DND-41 (cell line): ENCODE measurements around the gene XPO6.

Source experiments
- ATAC-seq: fragments of 200-7000 bp; cut with Tn5 transposase; 3 replicates; pipeline ENCODE4 v1.9.1; 2021; ENCODE audit warnings: low read depth; ENCODE audit not compliant: insufficient read depth
- DNase-seq: peaks from one replicate; pipeline ENCODE4 v3.0.0-alpha.2; 2020
- H2AFZ ChIP-seq: 2 replicates; pipeline ENCODE4 v1.6.0; 2012; ENCODE audit warnings: low read depth, low read length
- H3K27ac ChIP-seq: 2 replicates; pipeline ENCODE4 v1.5.1; 2012; ENCODE audit warnings: low read length, inconsistent platforms
- H3K27me3 ChIP-seq: fragments of 200-600 bp; sonication (generic); 2 replicates; pipeline ENCODE4 v1.6.0; 2012; ENCODE audit warnings: low read length, mild to moderate bottlenecking, inconsistent platforms; ENCODE audit not compliant: insufficient read depth, poor library complexity
- H3K36me3 ChIP-seq: 2 replicates; pipeline ENCODE4 v1.5.1; 2012; ENCODE audit warnings: low read length, inconsistent platforms; ENCODE audit not compliant: insufficient read depth
- H3K4me1 ChIP-seq: 2 replicates; pipeline ENCODE4 v1.5.1; 2012; ENCODE audit warnings: mild to moderate bottlenecking, low read length; ENCODE audit not compliant: insufficient read depth
- H3K4me2 ChIP-seq: 2 replicates; pipeline ENCODE4 v1.6.0; 2012; ENCODE audit warnings: mild to moderate bottlenecking, moderate library complexity, low read length, inconsistent platforms; ENCODE audit not compliant: insufficient read depth
- H3K4me3 ChIP-seq, 2 experiments: fragments of 200-600 bp in 1 of 2; shearing (Covaris generic) in 1 of 2; 2 replicates each; pipeline ENCODE4 v1.5.1; 2012 to 2016; ENCODE audit warnings: inconsistent platforms in 2 of 2, low read length in 2 of 2, mild to moderate bottlenecking in 2 of 2, low read depth in 1 of 2, moderate library complexity in 1 of 2
- H3K79me2 ChIP-seq: 2 replicates; pipeline ENCODE4 v1.6.0; 2012; ENCODE audit warnings: low read length, inconsistent platforms; ENCODE audit not compliant: insufficient read depth
- H3K9ac ChIP-seq: 2 replicates; pipeline ENCODE4 v1.6.0; 2012; ENCODE audit warnings: low read depth, mild to moderate bottlenecking, inconsistent platforms, low read length, moderate library complexity
- H3K9me3 ChIP-seq: 2 replicates; pipeline ENCODE4 v1.5.1; 2012; ENCODE audit warnings: low read length, moderate library complexity, mild to moderate bottlenecking, inconsistent platforms; ENCODE audit not compliant: insufficient read depth, severe bottlenecking
- H4K20me1 ChIP-seq: 2 replicates; pipeline ENCODE4 v1.6.0; 2012; ENCODE audit warnings: low read length; ENCODE audit not compliant: insufficient read depth
- EZH2 ChIP-seq: IDR thresholded peaks from 3 replicates; pipeline ENCODE4 v1.6.1; 2012; ENCODE audit warnings: borderline replicate concordance, low read depth, mild to moderate bottlenecking, moderate library complexity, low read length, inconsistent platforms; ENCODE audit not compliant: severe bottlenecking
- TF ChIP-seq, protein P1 (sequence below): IDR thresholded peaks from 2 replicates; pipeline ENCODE4 v1.5.1; 2012; ENCODE audit warnings: borderline replicate concordance, low read length, moderate library complexity, mild to moderate bottlenecking; ENCODE audit not compliant: poor library complexity, severe bottlenecking; ENCODE audit errors: extremely low read depth

The XPO6 gene

DNA sequence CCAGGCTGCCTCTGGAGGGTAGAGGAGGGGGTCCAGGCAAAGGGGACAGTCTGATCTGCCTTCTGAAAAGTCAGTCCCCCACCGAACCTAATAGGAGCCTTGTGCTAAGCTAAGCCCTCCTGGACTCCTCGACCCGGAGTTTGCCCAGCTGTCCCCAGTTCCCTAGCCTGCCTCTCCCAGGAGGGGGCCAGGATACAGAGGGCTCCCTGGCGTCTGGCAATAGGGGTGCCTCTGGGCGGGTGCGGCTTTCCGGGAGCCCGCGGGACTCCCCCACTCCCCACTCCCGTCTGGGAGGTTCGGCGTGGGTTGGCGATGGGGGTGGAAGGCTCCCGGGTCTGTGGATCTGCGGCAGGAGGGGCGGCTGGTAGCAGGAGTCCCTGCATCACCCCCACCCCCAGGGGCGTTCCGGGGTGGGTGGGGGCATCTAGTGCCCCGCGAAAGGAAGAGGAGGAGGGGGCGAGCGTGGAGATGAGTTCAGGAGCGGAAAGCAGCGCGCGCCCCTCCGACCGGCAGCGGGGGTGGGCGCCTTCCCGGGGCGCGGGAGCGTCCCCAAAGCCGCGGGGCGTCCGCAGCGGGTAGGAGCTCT is 149.4 kb downstream of the XPO6 start:
- H3K9me3 ChIP-seq, result no peaks in the 10 kb centered on the region
- no peaks in the 10 kb centered on the region for H3K4me1 ChIP-seq
- DNase-seq (no peak), ATAC-seq (no peak)
- H4K20me1 ChIP-seq, result 0 out of 2 replicates have a peak, but pooled peaks cover 2% of the 10 kb centered on the region
- H2AFZ ChIP-seq, result no peak overlapping the region
- no peak overlapping the region for H3K27ac ChIP-seq
- H3K4me3 ChIP-seq, result no peak overlapping the region
- H3K27me3 ChIP-seq, result no peaks in the 10 kb centered on the region
- no peak overlapping the region for H3K9ac ChIP-seq
- H3K36me3 ChIP-seq, result no peaks in the 10 kb centered on the region
- H3K79me2 ChIP-seq, result no peaks in the 10 kb centered on the region
- no peak for TF ChIP-seq EZH2
- TF ChIP-seq, protein P1, sequence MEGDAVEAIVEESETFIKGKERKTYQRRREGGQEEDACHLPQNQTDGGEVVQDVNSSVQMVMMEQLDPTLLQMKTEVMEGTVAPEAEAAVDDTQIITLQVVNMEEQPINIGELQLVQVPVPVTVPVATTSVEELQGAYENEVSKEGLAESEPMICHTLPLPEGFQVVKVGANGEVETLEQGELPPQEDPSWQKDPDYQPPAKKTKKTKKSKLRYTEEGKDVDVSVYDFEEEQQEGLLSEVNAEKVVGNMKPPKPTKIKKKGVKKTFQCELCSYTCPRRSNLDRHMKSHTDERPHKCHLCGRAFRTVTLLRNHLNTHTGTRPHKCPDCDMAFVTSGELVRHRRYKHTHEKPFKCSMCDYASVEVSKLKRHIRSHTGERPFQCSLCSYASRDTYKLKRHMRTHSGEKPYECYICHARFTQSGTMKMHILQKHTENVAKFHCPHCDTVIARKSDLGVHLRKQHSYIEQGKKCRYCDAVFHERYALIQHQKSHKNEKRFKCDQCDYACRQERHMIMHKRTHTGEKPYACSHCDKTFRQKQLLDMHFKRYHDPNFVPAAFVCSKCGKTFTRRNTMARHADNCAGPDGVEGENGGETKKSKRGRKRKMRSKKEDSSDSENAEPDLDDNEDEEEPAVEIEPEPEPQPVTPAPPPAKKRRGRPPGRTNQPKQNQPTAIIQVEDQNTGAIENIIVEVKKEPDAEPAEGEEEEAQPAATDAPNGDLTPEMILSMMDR, result no peak
- no peak overlapping the region for H3K4me2 ChIP-seq

DNA sequence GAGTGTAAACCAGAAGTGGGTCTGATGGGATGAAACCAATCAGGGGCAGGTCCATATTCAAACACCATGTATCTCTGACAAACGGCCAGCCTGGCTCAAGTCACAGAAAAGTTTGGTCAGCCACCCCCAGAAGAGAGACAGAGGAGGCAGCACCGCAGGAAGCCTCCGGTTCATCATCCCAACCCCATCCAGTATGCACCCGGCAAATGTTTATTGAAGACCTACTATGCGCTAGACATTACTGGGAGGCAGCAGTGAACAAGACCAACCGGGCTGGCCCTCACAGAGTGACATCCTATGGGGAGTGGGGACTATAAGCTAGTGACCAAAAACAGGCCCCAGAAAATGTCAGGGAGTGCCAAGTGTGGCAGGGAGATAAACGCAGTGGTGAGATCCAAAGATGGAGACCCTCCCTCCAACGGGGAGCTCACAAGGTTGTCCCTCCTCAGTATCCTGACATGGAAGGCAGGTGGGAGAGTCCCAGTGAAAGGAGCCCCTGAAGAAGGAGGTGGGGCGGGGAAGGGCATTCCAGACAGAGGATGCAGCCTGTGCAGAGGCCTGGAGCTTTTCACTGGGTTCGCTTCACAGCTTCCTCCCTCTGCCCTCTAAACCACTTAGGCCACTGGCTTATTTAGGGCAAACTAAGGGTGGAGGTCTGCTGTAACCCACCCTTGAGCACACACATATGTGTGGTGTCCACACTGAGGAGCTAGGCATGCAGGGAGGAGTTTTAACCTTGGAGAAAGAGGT is 150.2 kb downstream of the XPO6 start:
- no peak overlapping the region for H2AFZ ChIP-seq
- ATAC-seq (no peak), DNase-seq (no peak)
- H3K4me2 ChIP-seq, result no peak overlapping the region
- H3K79me2 ChIP-seq, result no peaks in the 10 kb centered on the region
- no peaks in the 10 kb centered on the region for H3K27me3 ChIP-seq
- H4K20me1 ChIP-seq, result 0 out of 2 replicates have a peak, but pooled peaks cover 2% of the 10 kb centered on the region
- H3K4me3 ChIP-seq, result no peak overlapping the region
- H3K9ac ChIP-seq, result no peak overlapping the region
- H3K9me3 ChIP-seq, result no peaks in the 10 kb centered on the region
- no peak overlapping the region for H3K27ac ChIP-seq
- no peak for TF ChIP-seq EZH2
- TF ChIP-seq, protein P1, result no peak
- no peaks in the 10 kb centered on the region for H3K36me3 ChIP-seq
- no peaks in the 10 kb centered on the region for H3K4me1 ChIP-seq

DNA sequence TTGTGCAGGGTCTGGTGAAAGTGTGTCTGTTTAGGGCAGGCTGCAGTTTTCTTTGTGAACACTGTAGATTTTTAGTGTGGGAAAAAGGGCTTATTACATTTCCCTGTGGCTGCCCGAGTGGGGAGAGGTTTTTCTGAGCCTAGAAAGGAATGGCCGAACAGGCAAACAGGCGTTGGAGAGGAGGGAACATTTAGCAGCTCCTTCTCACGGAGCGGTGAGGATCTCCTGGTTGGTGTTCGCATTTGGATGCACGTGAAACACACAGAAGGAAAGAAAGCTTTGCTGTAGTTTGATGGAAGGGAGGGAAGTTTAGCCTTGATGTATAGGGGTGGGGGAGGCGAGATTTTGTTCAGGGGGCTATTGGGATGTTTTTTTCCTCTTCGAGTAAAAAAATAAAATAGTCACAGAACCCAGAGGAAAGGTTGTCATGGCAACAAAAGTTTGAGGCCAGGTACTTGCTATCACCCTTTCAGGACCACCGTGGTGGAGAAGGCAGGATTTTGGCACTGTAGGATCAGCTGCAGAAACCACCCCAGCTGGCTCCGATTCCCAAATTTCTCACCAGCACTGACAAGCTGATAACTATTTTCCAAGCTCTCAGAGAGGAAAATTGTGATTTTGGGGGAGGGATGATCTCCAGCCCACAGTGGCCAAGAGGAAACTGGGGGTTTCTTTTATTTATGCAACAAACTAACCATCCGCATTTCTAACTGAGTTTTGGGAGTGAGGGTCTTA is 151.8 kb downstream of the XPO6 start:
- 0 out of 2 replicates have a peak, but pooled peaks cover 2% of the 10 kb centered on the region for H4K20me1 ChIP-seq
- no peaks in the 10 kb centered on the region for H3K36me3 ChIP-seq
- TF ChIP-seq, protein P1, result no peak
- no peak for TF ChIP-seq EZH2
- no peaks in the 10 kb centered on the region for H3K79me2 ChIP-seq
- H3K27me3 ChIP-seq, result no peaks in the 10 kb centered on the region
- no peak overlapping the region for H2AFZ ChIP-seq
- no peak for DNase-seq
- H3K4me3 ChIP-seq, result no peak overlapping the region
- no peak overlapping the region for H3K4me2 ChIP-seq
- H3K9ac ChIP-seq, result no peak overlapping the region
- H3K9me3 ChIP-seq, result no peaks in the 10 kb centered on the region
- ATAC-seq, result no peak
- no peaks in the 10 kb centered on the region for H3K4me1 ChIP-seq
- H3K27ac ChIP-seq, result no peak overlapping the region
